Measurements from ENCODE around the gene PPM1K. TPM values are rescaled to one million over a fixed set of nuclear protein-coding genes. Genes with fewer than 3 reads are reported as not detected.
"Not testable (repeated sequence)": the region's sequence is repeated elsewhere in the genome, so short reads cannot be mapped to it uniquely, and the experiment has no call there.

PPM1K gene
- polyA plus RNA-seq, 1 donor from 2014 or later = 177 TPM

DNA sequence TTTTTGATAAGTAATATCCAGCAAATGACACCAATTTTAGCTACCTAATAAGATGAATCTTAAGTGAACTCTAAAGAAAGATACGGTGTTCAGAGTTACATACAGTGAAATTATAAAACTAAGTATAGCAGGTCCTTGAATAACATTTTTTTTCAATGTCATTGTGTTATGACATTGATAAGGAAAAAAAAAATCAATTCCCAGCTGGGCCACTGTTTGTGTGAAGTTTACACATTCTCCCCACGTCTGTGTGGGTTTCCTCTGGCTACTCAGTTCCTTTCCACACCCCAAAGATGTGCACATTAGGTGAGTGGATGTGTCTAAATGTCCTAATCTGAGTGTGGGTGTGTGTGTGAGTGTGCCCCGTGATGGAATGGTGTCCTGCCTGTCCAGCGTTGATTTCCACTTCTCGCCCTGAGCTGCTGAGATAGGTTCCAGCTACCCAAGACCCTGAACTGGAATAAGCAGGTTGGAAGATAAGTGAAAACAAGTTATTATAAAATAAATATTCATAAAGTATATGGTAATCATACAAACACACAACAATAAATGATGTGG is 31.2 kb upstream of the PPM1K start:
- Histone ChIP-seq H3K27ac (ENCODE audit: low read length) (no peak overlapping the region), H3K4me3 (ENCODE audit: low read length) (no peak overlapping the region), H3K9ac (ENCODE audit: low read length) (no peak overlapping the region), H3K9me3 (ENCODE audit: low read length) (no peaks in the 10 kb centered on the region), H3K4me2 (ENCODE audit: low read length) (no peak overlapping the region), H3K79me2 (replicated peaks; ENCODE audit: insufficient read depth, low read length) (no peaks in the 10 kb centered on the region), H3K9me2 (ENCODE audit: insufficient read depth, low read length) (no peaks in the 10 kb centered on the region), H3K36me3 (ENCODE audit: insufficient read depth, low read length) (no peaks in the 10 kb centered on the region), H4K20me1 (ENCODE audit: insufficient read depth) (no peaks in the 10 kb centered on the region), H3K27me3 (ENCODE audit: insufficient read depth, low read depth, low read length) (no peaks in the 10 kb centered on the region), H2AFZ (ENCODE audit: low read depth, low read length) (no peak overlapping the region), H3F3A (ENCODE audit: insufficient read depth, low read length, poor library complexity, severe bottlenecking) (no peaks in the 10 kb centered on the region)
- TF ChIP-seq RAD21 (conservative IDR thresholded peaks at IDR 0.05) (no peak), MXI1 (conservative IDR thresholded peaks at IDR 0.05; ENCODE audit: poor library complexity, severe bottlenecking) (no peak), TAF1 (IDR thresholded peaks at IDR 0.05; ENCODE audit: low read depth) (no peak), EP300 (conservative IDR thresholded peaks at IDR 0.05; ENCODE audit: poor library complexity, severe bottlenecking) (no peak), SMC3 (conservative IDR thresholded peaks at IDR 0.05; ENCODE audit: poor library complexity) (no peak), POLR2AphosphoS5 (IDR thresholded peaks at IDR 0.05) (no peak), EZH2 (IDR thresholded peaks at IDR 0.05; ENCODE audit: borderline replicate concordance, insufficient read depth, low read length, poor library complexity, severe bottlenecking) (no peak)
- TF ChIP-seq, protein P1, sequence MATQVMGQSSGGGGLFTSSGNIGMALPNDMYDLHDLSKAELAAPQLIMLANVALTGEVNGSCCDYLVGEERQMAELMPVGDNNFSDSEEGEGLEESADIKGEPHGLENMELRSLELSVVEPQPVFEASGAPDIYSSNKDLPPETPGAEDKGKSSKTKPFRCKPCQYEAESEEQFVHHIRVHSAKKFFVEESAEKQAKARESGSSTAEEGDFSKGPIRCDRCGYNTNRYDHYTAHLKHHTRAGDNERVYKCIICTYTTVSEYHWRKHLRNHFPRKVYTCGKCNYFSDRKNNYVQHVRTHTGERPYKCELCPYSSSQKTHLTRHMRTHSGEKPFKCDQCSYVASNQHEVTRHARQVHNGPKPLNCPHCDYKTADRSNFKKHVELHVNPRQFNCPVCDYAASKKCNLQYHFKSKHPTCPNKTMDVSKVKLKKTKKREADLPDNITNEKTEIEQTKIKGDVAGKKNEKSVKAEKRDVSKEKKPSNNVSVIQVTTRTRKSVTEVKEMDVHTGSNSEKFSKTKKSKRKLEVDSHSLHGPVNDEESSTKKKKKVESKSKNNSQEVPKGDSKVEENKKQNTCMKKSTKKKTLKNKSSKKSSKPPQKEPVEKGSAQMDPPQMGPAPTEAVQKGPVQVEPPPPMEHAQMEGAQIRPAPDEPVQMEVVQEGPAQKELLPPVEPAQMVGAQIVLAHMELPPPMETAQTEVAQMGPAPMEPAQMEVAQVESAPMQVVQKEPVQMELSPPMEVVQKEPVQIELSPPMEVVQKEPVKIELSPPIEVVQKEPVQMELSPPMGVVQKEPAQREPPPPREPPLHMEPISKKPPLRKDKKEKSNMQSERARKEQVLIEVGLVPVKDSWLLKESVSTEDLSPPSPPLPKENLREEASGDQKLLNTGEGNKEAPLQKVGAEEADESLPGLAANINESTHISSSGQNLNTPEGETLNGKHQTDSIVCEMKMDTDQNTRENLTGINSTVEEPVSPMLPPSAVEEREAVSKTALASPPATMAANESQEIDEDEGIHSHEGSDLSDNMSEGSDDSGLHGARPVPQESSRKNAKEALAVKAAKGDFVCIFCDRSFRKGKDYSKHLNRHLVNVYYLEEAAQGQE (IDR thresholded peaks at IDR 0.05; ENCODE audit: borderline replicate concordance) = no peak
- TF ChIP-seq, protein P2, sequence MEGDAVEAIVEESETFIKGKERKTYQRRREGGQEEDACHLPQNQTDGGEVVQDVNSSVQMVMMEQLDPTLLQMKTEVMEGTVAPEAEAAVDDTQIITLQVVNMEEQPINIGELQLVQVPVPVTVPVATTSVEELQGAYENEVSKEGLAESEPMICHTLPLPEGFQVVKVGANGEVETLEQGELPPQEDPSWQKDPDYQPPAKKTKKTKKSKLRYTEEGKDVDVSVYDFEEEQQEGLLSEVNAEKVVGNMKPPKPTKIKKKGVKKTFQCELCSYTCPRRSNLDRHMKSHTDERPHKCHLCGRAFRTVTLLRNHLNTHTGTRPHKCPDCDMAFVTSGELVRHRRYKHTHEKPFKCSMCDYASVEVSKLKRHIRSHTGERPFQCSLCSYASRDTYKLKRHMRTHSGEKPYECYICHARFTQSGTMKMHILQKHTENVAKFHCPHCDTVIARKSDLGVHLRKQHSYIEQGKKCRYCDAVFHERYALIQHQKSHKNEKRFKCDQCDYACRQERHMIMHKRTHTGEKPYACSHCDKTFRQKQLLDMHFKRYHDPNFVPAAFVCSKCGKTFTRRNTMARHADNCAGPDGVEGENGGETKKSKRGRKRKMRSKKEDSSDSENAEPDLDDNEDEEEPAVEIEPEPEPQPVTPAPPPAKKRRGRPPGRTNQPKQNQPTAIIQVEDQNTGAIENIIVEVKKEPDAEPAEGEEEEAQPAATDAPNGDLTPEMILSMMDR (IDR thresholded peaks at IDR 0.05; ENCODE audit: poor library complexity, severe bottlenecking) = no peak

DNA sequence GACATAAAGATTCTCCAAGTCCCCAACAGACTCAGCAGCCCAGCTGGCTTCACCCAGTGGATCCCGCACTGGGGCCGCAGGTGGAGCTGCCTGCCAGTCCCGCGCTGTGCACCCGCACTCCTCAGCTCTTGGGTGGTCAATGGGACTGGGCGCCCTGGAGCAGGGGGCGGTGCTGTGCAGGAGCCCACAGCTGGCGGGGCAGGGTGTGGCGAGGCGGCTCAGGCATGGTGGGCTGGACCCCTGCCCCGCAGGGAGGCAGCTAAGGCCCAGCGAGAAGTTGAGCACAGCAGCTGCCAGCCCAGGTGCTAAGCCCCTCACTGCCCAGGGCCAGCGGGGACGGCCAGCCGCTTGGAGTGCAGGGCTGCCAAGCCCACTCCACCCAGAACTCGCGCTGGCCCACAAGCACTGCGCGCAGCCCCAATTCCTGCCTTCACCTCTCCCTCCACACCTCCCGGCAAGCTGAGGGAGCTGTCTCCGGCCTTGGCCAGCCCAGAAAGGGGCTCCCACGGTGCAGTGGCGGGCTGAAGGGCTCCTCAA is 28.8 kb upstream of the PPM1K start:
- H3K36me3 ChIP-seq (ENCODE audit: insufficient read depth, low read length); H3K9me3 ChIP-seq (ENCODE audit: low read length); H3K79me2 ChIP-seq (replicated peaks; ENCODE audit: insufficient read depth, low read length); H3K27ac ChIP-seq (ENCODE audit: low read length); H3K4me2 ChIP-seq (ENCODE audit: low read length); H3F3A ChIP-seq (ENCODE audit: insufficient read depth, low read length, poor library complexity, severe bottlenecking); H3K27me3 ChIP-seq (ENCODE audit: insufficient read depth, low read depth, low read length); H3K9ac ChIP-seq (ENCODE audit: low read length); H3K4me3 ChIP-seq (ENCODE audit: low read length); H4K20me1 ChIP-seq (ENCODE audit: insufficient read depth); H3K9me2 ChIP-seq (ENCODE audit: insufficient read depth, low read length); H2AFZ ChIP-seq (ENCODE audit: low read depth, low read length): not testable (repeated sequence)
